MCF 10A (cell line): ENCODE data around the gene TFDP1. TPM values are rescaled to one million over a fixed set of nuclear protein-coding genes. Genes with fewer than 3 reads are reported as not detected.
A peak's percentile ranks its signal among the peaks of the same experiment; 100 is the strongest.

Experiments
- Bru-seq: library from RNA; stranded (reverse); fragments of 400-500 nt; gene quantifications from one replicate; lab custom pipeline; 2021; lab: Mats Ljungman, UMichigan
- BruChase-seq, 2 experiments: library from RNA; stranded (reverse); fragments of 400-500 nt; gene quantifications; one replicate each; lab custom pipeline; 2021; lab: Mats Ljungman, UMichigan
- BruUV-seq: library from RNA; stranded (reverse); fragments of 400-500 nt; replicated peaks from 2 replicates; lab custom pipeline; 2021; lab: Mats Ljungman, UMichigan
- CTCF ChIA-PET: fragments of 300-600 bp; sonication (Branson Sonifier 250); formaldehyde crosslinking; extraction: SDS; loops from one replicate; lab custom pipeline; 2021; ENCODE audit warnings: antibody characterized with exemption, inconsistent platforms; lab: Yijun Ruan, JAX
- POLR2A ChIA-PET: fragments of 300-600, 350-650 bp; sonication (Branson Sonifier 250); formaldehyde crosslinking; extraction: SDS; loops from one replicate; lab custom pipeline; 2020; ENCODE audit warnings: antibody characterized with exemption, inconsistent platforms; lab: Yijun Ruan, JAX
- DNase-seq: peaks from one replicate; pipeline ENCODE4 v3.0.0-alpha.2; 2018; ENCODE audit not compliant: unreplicated experiment
- H3K27ac Mint-ChIP-seq: one replicate; pipeline ENCODE4 v1.8.0; 2022; ENCODE audit warnings: mild to moderate bottlenecking, low read depth, mixed read lengths; ENCODE audit not compliant: unreplicated experiment
- H3K27me3 Mint-ChIP-seq: one replicate; pipeline ENCODE4 v1.8.0; 2022; ENCODE audit warnings: mixed read lengths; ENCODE audit not compliant: insufficient read depth, unreplicated experiment
- H3K36me3 Mint-ChIP-seq: one replicate; pipeline ENCODE4 v1.8.0; 2022; ENCODE audit warnings: mild to moderate bottlenecking, moderate library complexity, mixed read lengths; ENCODE audit not compliant: insufficient read depth, unreplicated experiment
- H3K4me1 Mint-ChIP-seq: one replicate; pipeline ENCODE4 v1.8.0; 2022; ENCODE audit warnings: mixed read lengths; ENCODE audit not compliant: insufficient read depth, unreplicated experiment
- H3K4me3 Mint-ChIP-seq: one replicate; pipeline ENCODE4 v1.8.0; 2022; ENCODE audit warnings: mild to moderate bottlenecking, moderate library complexity, mixed read lengths; ENCODE audit not compliant: unreplicated experiment
- H3K9me3 Mint-ChIP-seq: one replicate; pipeline ENCODE4 v1.8.0; 2022; ENCODE audit warnings: mixed read lengths; ENCODE audit not compliant: unreplicated experiment
- intact Hi-C: fragments of 100-400 bp; cut with micrococcal nuclease; formaldehyde crosslinking; loops from 2 replicates; pipeline ENCODE4 v1.14.1; 2022
- long read RNA-seq: library from polyadenylated mRNA; stranded (forward); transcript quantifications from one replicate; pipeline ENCODE4 v2.0.0, GENCODE V29; 2022
- total RNA-seq: library from RNA; stranded (reverse); gene quantifications from 2 replicates; pipeline ENCODE4 v1.2.3, GENCODE V29; 2022
- TF ChIP-seq, protein P1 (sequence below): fragments of 200-600 bp; IDR thresholded peaks from one replicate; pipeline ENCODE4 v1.8.0; 2022; ENCODE audit warnings: antibody characterized with exemption, mild to moderate bottlenecking; ENCODE audit not compliant: unreplicated experiment

TFDP1 gene, protein sequence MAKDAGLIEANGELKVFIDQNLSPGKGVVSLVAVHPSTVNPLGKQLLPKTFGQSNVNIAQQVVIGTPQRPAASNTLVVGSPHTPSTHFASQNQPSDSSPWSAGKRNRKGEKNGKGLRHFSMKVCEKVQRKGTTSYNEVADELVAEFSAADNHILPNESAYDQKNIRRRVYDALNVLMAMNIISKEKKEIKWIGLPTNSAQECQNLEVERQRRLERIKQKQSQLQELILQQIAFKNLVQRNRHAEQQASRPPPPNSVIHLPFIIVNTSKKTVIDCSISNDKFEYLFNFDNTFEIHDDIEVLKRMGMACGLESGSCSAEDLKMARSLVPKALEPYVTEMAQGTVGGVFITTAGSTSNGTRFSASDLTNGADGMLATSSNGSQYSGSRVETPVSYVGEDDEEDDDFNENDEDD
- total RNA-seq (77.1 and 100 TPM in 2 replicates), Bru-seq, nascent RNA (percentile 66 among the genes with signal in this experiment), BruChase-seq, experiment 1, labeled RNA remaining after a 6-hour chase (percentile 83 among the genes with signal in this experiment), BruChase-seq, experiment 2, labeled RNA remaining after a 2-hour chase (percentile 76 among the genes with signal in this experiment)
- long read RNA-seq, transcript TFDP1-204 (3 exons, 447 nt), result minor isoform, 25 of 372 reads
- long read RNA-seq, transcript TFDP1-201 (12 exons, 2,648 nt), result major isoform, 184 of 372 reads
- long read RNA-seq, partial matches to known transcripts, result 26 of 372 reads
- long read RNA-seq, other reads (novel, unspliced or antisense), result 137 of 372 reads

DNA sequence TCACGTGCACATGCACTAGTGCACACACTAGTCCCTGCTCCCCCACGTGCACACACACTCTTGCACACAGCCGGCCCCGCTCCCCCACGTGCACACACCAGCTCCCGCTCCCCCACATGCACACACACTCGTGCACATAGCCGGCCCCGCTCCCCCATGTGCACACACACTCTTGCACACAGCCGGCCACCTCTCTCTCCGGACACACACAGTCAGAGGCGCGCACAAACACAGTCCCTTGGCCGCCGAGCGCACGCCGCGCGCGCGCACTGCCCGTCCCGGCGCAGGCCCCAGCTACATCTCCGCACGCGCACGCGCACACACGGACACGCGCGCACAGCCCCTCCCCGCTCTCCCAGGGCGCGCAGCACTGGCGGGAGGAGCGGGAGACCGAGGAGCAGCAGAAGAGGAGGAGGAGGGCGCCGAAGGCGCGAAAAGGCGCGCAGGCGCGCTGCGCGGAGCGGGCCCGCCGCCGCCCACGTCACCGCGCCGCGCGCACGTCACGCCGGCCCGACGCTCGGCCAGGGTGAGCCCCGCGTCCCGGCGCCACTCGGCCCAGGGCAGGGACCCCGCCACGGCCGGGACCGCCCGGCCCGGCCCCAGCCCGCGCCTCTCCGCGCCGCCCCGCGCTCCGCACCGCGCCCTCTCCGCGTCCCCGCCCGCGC, at the start of gene TFDP1:
TFDP1 (plus strand) TSS at position 549 of the 665 bp plus-strand sequence. CDS start 1,085 bp downstream, outside the sequence.
- ChIA-PET CTCF (no interaction called here), POLR2A (interaction anchor here (0.7 kb wide), 1 partner anchor 10 kb away, joined by 3 read pairs; no protein-coding TSS in a partner anchor)
- intact Hi-C loops, result no loop called here
- Mint-ChIP-seq H3K4me3 (peak within 1 kb of the TSS; percentile 83), H3K27ac (peak within 1 kb of the TSS; percentile 81), H3K27me3 (no peaks in the 10 kb centered on the region), H3K36me3 (peaks cover 28% of the 10 kb centered on the region), H3K9me3 (no peaks in the 10 kb centered on the region), H3K4me1 (peaks cover 21% of the 10 kb centered on the region)
- peak; percentile 83 for DNase-seq
- TF ChIP-seq, protein P1, sequence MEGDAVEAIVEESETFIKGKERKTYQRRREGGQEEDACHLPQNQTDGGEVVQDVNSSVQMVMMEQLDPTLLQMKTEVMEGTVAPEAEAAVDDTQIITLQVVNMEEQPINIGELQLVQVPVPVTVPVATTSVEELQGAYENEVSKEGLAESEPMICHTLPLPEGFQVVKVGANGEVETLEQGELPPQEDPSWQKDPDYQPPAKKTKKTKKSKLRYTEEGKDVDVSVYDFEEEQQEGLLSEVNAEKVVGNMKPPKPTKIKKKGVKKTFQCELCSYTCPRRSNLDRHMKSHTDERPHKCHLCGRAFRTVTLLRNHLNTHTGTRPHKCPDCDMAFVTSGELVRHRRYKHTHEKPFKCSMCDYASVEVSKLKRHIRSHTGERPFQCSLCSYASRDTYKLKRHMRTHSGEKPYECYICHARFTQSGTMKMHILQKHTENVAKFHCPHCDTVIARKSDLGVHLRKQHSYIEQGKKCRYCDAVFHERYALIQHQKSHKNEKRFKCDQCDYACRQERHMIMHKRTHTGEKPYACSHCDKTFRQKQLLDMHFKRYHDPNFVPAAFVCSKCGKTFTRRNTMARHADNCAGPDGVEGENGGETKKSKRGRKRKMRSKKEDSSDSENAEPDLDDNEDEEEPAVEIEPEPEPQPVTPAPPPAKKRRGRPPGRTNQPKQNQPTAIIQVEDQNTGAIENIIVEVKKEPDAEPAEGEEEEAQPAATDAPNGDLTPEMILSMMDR, result no peak
- BruUV-seq, result no TSS peak

DNA sequence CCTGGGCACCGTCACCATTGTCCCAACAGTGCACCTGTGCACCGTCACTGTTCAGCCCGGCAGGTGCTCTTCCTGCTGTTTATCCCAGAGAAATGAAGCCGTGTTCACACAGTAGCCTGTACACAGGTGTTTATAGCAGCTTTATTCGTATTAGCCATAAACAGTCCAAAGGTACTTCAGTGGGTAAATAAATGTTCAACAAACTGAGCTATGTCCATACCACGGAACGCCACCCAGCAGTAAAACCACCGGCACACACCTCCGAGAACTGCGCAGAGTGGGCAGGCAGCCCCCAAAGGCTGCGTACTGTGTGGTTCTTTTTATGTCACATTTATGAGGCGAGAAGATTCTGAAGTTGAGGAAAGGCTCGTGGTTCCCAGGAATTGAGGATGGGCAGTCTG, 49.2 kb upstream of the TFDP1 start:
- no peak overlapping the region for H3K27ac Mint-ChIP-seq
- no peak overlapping the region for H3K4me3 Mint-ChIP-seq
- ChIA-PET POLR2A (no interaction called here), CTCF (interaction anchor here (0.7 kb wide), 1 partner anchor 11 kb away, joined by 4 read pairs; no protein-coding TSS in a partner anchor)
- no peak for DNase-seq
- H3K4me1 Mint-ChIP-seq, result no peaks in the 10 kb centered on the region
- no peaks in the 10 kb centered on the region for H3K27me3 Mint-ChIP-seq
- intact Hi-C loops, result no loop called here
- peaks cover 59% of the 10 kb centered on the region for H3K36me3 Mint-ChIP-seq
- no TSS peak for BruUV-seq
- no peaks in the 10 kb centered on the region for H3K9me3 Mint-ChIP-seq
- TF ChIP-seq, protein P1, result no peak

DNA sequence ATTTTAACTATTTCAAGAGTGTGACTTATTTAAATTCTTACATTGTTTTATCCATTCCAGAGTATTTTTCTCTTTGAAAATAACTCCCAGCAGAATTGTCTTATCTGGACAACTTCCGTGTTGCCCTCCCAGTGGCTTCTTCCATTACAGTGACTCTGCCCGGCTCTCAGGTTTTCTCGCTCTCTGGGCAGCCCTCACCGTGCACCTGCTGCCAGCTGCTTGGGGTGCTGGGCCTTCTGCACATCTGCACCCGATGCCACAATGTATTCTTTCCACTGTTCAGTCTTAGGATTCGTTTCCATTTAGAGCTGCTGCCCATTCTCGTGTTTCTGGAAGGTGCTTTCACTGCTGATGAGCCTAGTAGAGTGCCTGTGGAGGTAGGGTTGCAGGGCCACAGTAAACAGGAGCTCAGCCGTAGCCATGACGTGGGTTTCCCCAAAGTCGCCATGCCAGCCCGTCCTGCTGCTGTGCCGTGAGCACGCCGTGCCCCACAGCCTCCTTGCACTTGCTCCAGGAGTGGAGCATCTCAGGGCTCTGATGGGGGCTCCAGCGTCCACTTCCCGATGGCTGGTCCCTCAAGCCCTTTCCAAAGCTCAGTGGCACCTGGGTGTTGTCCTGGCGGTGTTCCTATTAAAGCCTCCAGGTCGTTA, 48.0 kb upstream of the TFDP1 start:
- intact Hi-C loops, result no loop called here
- H3K27ac Mint-ChIP-seq, result no peak overlapping the region
- H3K4me3 Mint-ChIP-seq, result no peak overlapping the region
- POLR2A ChIA-PET, result no interaction called here
- TF ChIP-seq, protein P1, result no peak
- H3K36me3 Mint-ChIP-seq, result peaks cover 51% of the 10 kb centered on the region
- BruUV-seq, result no TSS peak
- H3K9me3 Mint-ChIP-seq, result no peaks in the 10 kb centered on the region
- H3K4me1 Mint-ChIP-seq, result no peaks in the 10 kb centered on the region
- H3K27me3 Mint-ChIP-seq, result no peaks in the 10 kb centered on the region
- DNase-seq, result no peak
- CTCF ChIA-PET, result no interaction called here
